IPS-18c (cell line): ENCODE data around the gene UBE2C.
"Not testable (repeated sequence)": the region's sequence is repeated elsewhere in the genome, so short reads cannot be mapped to it uniquely, and the experiment has no call there.

ENCODE experiments used
- H3K4me3 ChIP-seq: 2 replicates; pipeline ENCODE4 v1.7.0; 2013; ENCODE audit warnings: low read depth, mild to moderate bottlenecking, low read length, moderate library complexity; ENCODE audit not compliant: insufficient read depth
- H3K9me3 ChIP-seq: one replicate; pipeline ENCODE4 v1.6.1; 2013; ENCODE audit warnings: mild to moderate bottlenecking, low read length, moderate library complexity; ENCODE audit not compliant: control insufficient read depth, insufficient read depth

UBE2C gene

GRCh38 chr20:45792317-45793118, 19.9 kb upstream of the UBE2C start:
- Histone ChIP-seq H3K9me3 (no peaks in the 10 kb centered on the region), H3K4me3 (peak overlapping the region; percentile 91)

GRCh38 chr20:45796337-45797065, 15.9 kb upstream of the UBE2C start:
- H3K4me3 ChIP-seq = no peak overlapping the region
- no peaks in the 10 kb centered on the region for H3K9me3 ChIP-seq

- not testable (repeated sequence) for H3K4me3 ChIP-seq, H3K9me3 ChIP-seq
Measured at GRCh38 chr20:45797510-45797909, 14.9 kb upstream of the UBE2C start.

DNA sequence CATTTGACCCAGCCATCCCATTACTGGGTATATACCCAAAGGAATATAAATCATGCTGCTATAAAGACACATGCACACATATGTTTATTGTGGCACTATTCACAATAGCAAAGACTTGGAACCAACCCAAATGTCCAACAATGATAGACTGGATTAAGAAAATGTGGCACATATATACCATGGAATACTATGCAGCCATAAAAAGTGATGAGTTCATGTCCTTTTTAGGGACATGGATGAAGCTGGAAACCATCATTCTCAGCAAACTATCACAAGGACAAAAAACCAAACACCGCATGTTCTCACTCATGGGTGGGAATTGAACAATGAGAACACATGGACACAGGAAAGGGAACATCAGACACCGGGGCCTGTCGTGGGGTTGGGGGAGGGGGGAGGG, 14.5 kb upstream of the UBE2C start:
- not testable (repeated sequence) for H3K4me3 ChIP-seq

GRCh38 chr20:45798935-45799642, 13.4 kb upstream of the UBE2C start:
- no peaks in the 10 kb centered on the region for H3K9me3 ChIP-seq
- no peak overlapping the region for H3K4me3 ChIP-seq

More for the DNA sequence above, 14.5 kb upstream of the UBE2C start:
- H3K9me3 ChIP-seq = not testable (repeated sequence)

DNA sequence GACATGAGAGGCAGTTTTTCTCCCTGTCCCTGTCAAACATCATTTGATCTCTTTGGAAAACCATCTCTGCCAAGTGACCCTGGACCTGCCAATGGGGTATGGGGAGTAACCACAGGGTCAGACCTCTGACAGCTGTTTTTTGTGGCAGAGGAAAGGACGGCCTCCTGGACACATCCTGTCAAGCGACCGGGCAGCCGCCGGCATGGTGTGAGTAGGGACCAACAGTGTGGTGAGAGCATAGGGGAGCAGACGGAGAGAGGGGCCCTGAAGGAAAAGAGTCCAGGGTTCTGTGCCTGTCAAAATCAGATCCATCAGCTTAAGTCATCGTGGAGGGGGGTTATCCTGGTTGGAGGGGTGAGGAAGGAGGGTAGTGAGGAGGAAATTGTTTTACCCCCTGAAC, 10.6 kb upstream of the UBE2C start:
- Histone ChIP-seq H3K4me3 (no peak overlapping the region), H3K9me3 (no peaks in the 10 kb centered on the region)

DNA sequence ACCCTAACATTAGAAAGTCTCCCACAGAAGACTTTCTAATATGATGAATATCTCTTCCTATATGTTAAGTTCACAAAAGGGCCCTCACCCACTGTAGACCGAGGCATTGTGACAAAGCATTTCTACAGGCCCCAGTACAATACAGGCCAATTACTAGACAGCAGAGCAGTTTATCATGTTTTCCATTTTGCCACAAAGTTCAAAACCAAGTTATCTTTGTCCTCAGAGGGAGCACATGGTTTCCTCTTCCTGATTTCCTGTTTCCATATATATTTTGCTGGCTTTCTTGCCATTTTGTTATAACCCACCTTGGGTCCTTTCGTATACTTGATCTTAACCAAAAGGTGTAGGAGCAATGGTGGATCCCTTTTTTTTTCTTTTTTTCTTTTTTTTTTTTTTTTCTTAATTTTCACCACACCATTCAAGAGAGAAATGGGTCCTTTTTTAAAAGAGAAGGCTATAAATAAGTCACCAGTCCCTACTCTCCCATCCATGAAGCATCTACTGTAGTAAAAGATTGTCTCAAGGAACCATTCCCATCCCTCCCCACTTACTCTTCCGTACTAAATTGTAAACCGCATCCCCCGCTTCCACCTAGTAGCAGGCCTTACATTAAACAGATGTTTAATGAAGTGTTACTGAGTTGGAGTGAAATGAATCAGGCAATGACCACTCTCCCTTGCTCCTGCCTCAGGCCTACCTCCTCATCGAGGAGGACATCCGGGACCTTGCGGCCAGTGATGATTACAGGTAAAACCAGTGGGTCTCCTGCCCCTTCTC, 2.1 kb upstream of the UBE2C start:
- Histone ChIP-seq H3K9me3 (no peaks in the 10 kb centered on the region), H3K4me3 (no peak overlapping the region)

- H3K9me3 ChIP-seq = no peaks in the 10 kb centered on the region
Measured at GRCh38 chr20:45813006-45813340, 529 bp downstream of the UBE2C start.

GRCh38 chr20:45813489-45813888, 1.0 kb downstream of the UBE2C start:
- H3K9me3 ChIP-seq = no peaks in the 10 kb centered on the region
- H3K4me3 ChIP-seq = peak overlapping the region; percentile 98

More at GRCh38 chr20:45813006-45813340, 529 bp downstream of the UBE2C start:
- peak overlapping the region; percentile 98 for H3K4me3 ChIP-seq

DNA sequence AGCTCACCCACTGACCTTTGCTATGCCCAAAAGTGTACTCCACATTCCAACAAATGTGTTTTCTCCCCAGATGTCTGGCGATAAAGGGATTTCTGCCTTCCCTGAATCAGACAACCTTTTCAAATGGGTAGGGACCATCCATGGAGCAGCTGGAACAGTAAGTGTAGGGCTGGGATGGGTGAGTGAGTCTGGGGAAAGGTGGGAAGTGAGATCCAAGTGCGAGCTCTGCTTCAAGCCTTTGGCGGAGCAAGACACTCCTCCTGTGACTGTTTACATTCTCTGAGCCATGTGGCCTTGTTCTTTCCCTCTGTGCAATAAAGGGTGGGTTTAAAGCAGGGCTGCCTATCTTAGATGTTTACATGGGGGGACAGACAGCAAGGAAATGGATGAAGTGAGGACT, 1.9 kb downstream of the UBE2C start:
- Histone ChIP-seq H3K4me3 (no peak overlapping the region), H3K9me3 (no peaks in the 10 kb centered on the region)

- Histone ChIP-seq H3K9me3 (no peaks in the 10 kb centered on the region), H3K4me3 (no peak overlapping the region)
Measured at GRCh38 chr20:45816951-45817350, 4.5 kb downstream of the UBE2C start.

- Histone ChIP-seq H3K4me3 (no peak overlapping the region), H3K9me3 (no peaks in the 10 kb centered on the region)
Measured at GRCh38 chr20:45817376-45818194, 5.1 kb downstream of the UBE2C start.

GRCh38 chr20:45818239-45818638, 5.8 kb downstream of the UBE2C start:
- Histone ChIP-seq H3K9me3 (no peaks in the 10 kb centered on the region), H3K4me3 (no peak overlapping the region)

DNA sequence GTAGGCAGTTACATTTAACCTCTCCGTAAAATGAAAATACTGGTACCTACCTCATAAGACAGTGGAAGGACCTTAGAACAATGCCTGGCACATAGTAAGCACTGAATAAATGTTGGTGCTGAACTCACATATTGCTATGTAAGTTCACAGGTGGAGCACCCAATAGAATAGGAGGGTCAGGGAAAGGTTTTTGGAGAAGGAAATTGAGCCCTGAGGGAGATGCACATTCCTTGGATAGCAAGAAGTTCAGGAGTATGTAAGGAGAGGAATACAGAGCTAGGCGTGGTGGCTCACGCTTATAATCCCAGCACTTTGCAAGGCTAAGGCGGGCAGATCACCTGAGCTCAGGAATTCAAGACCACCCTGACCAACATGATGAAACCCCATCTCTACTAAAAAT, 7.0 kb downstream of the UBE2C start:
- Histone ChIP-seq H3K4me3 (no peak overlapping the region), H3K9me3 (no peaks in the 10 kb centered on the region)

GRCh38 chr20:45821947-45822346, 9.5 kb downstream of the UBE2C start:
- H3K9me3 ChIP-seq = no peaks in the 10 kb centered on the region
- no peak overlapping the region for H3K4me3 ChIP-seq

GRCh38 chr20:45822857-45823256, 10.4 kb downstream of the UBE2C start:
- Histone ChIP-seq H3K9me3 (no peaks in the 10 kb centered on the region), H3K4me3 (peak overlapping the region; percentile 20; the same call in 1 of the 2 replicates)
